ENCODE measurements around the gene CYP3A4. TPM values are rescaled to one million over a fixed set of nuclear protein-coding genes. Genes with fewer than 3 reads are reported as not detected.

Gene CYP3A4
- total RNA-seq, 1 experiment from 2014 or later = not detected

GRCh38 chr7:99779949-99780348, 4.0 kb downstream of the CYP3A4 start:
- H3K4me2 ChIP-seq (ENCODE audit: insufficient read depth, insufficient read length, low read length) = no peak overlapping the region
- H2BK12ac ChIP-seq (ENCODE audit: insufficient read length, low read depth, low read length) = no peak overlapping the region
- H2AK5ac ChIP-seq (ENCODE audit: insufficient read length, low read length) = no peak overlapping the region
- H3K4me1 Mint-ChIP-seq = peaks cover 0 to 5% of the 10 kb centered on the region in 2 experiments; a peak in 2 of 4 replicates
- no peak overlapping the region for H3K9ac ChIP-seq (ENCODE audit: extremely low read depth, insufficient read length, low read length)
- no peaks in the 10 kb centered on the region for H3K9me3 ChIP-seq (ENCODE audit: control insufficient read depth, low read depth, low read length)
- no peak overlapping the region for H3K27ac Mint-ChIP-seq
- no peak overlapping the region for H2BK20ac ChIP-seq (ENCODE audit: low read depth, low read length, poor library complexity, severe bottlenecking)
- H3K14ac ChIP-seq (ENCODE audit: insufficient read depth, low read length) = no peak overlapping the region
- no peak for TF ChIP-seq CTCF (conservative IDR thresholded peaks at IDR 0.05)
- no peaks in the 10 kb centered on the region; the same call in 1 of the 2 replicates for H3K4me1 ChIP-seq (ENCODE audit: insufficient read depth, low read length)
- H3K23me2 ChIP-seq (ENCODE audit: insufficient read length, low read depth, low read length, poor library complexity, severe bottlenecking) = no peaks in the 10 kb centered on the region
- no peak overlapping the region for H3K27ac ChIP-seq (ENCODE audit: insufficient read length, low read depth, low read length)
- H3K56ac ChIP-seq (ENCODE audit: insufficient read length, low read depth, low read length) = no peak overlapping the region
- WGBS (ENCODE audit: extremely low coverage, insufficient read length, low lambda C conversion rate) = no CpG with 5 or more reads among the region's 3 CpGs
- H4K91ac ChIP-seq (ENCODE audit: insufficient read length, low read depth, low read length) = no peak overlapping the region
- no peaks in the 10 kb centered on the region for H3K27me3 ChIP-seq (ENCODE audit: insufficient read depth, low read length)
- no peaks in the 10 kb centered on the region for H3K79me1 ChIP-seq (ENCODE audit: insufficient read depth, low read depth, low read length, poor library complexity, severe bottlenecking)
- no peaks in the 10 kb centered on the region for H3K9me3 Mint-ChIP-seq
- H2AFZ ChIP-seq (ENCODE audit: low read length) = no peak overlapping the region
- peaks cover 10% of the 10 kb centered on the region for H3K27me3 Mint-ChIP-seq (ENCODE audit: low read depth)
- H3T11ph ChIP-seq (ENCODE audit: low read length) = no peak overlapping the region
- no peaks in the 10 kb centered on the region for H3K36me3 Mint-ChIP-seq (ENCODE audit: insufficient read depth in 1 of 3, low read depth in 3 of 3)
- H2BK15ac ChIP-seq (ENCODE audit: low read depth, low read length) = no peak overlapping the region
- H4K20me1 ChIP-seq (ENCODE audit: control insufficient read depth, insufficient read depth, insufficient read length) = no peaks in the 10 kb centered on the region
- H3K23ac ChIP-seq (ENCODE audit: insufficient read length, low read depth, low read length) = no peak overlapping the region
- DNase-seq = no peak
- H3K79me2 ChIP-seq (ENCODE audit: insufficient read depth, low read length) = no peaks in the 10 kb centered on the region
- H4K8ac ChIP-seq (replicated peaks; ENCODE audit: insufficient read length, low read depth, low read length) = no peak overlapping the region
- no peak overlapping the region for H3K18ac ChIP-seq (ENCODE audit: insufficient read length, low read depth, low read length)
- H2BK120ac ChIP-seq (ENCODE audit: low read depth, low read length, poor library complexity, severe bottlenecking) = no peak overlapping the region
- H3K4ac ChIP-seq (ENCODE audit: low read depth, low read length) = no peak overlapping the region
- no peak overlapping the region for H4K5ac ChIP-seq (ENCODE audit: insufficient read length, low read depth, low read length)
- no peak overlapping the region for H3K4me3 Mint-ChIP-seq
- H2BK5ac ChIP-seq (ENCODE audit: insufficient read length, low read length) = no peak overlapping the region
